BJ (cell line): ENCODE results near the gene XPO4. TPM values are rescaled to one million over a fixed set of nuclear protein-coding genes. Genes with fewer than 3 reads are reported as not detected.
"Not testable (repeated sequence)": the region's sequence is repeated elsewhere in the genome, so short reads cannot be mapped to it uniquely, and the experiment has no call there.

ENCODE experiments used
- CTCF ChIA-PET: fragments of 350-600 bp; formaldehyde crosslinking; extraction: SDS; loops from one replicate; lab custom pipeline; 2021; ENCODE audit warnings: antibody characterized with exemption, inconsistent platforms; lab: Yijun Ruan, JAX
- POLR2A ChIA-PET: fragments of 300-600 bp; sonication (Branson Sonifier 250); formaldehyde crosslinking; extraction: SDS; loops from one replicate; lab custom pipeline; 2021; ENCODE audit warnings: antibody characterized with exemption; lab: Charles Lee
- DNase-seq: peaks from one replicate; pipeline ENCODE4 v3.0.0-alpha.2; 2011; ENCODE audit warnings: low read depth
- H3K27me3 ChIP-seq: 2 replicates; pipeline ENCODE4 v1.6.0; 2011; ENCODE audit warnings: low read length; ENCODE audit not compliant: control insufficient read depth, insufficient read depth
- H3K36me3 ChIP-seq: 2 replicates; pipeline ENCODE4 v1.5.1; 2011; ENCODE audit warnings: low read length; ENCODE audit not compliant: control insufficient read depth, insufficient read depth
- H3K4me3 ChIP-seq: 2 replicates; pipeline ENCODE4 v1.5.1; 2011; ENCODE audit warnings: low read depth, mild to moderate bottlenecking, control low read depth, low read length
- polyA minus RNA-seq: library from RNA; depleted of rRNA, polyadenylated mRNA; stranded (reverse); fragments of >200 nt; gene quantifications from 2 replicates; pipeline ENCODE4 v1.2.3, GENCODE V29; 2011; rRNA and poly(A)+ RNA removed
- polyA plus RNA-seq: library from polyadenylated mRNA; depleted of rRNA; stranded (reverse); fragments of >200 nt; gene quantifications from 2 replicates; pipeline ENCODE4 v1.2.3, GENCODE V29; 2011; rRNA removed
- TF ChIP-seq, protein P1 (sequence below): IDR thresholded peaks from 2 replicates; pipeline ENCODE4 v1.5.1; 2011; ENCODE audit warnings: low read depth, mild to moderate bottlenecking, control low read depth, inconsistent platforms, low read length, moderate library complexity; ENCODE audit not compliant: insufficient read depth

XPO4 gene
- polyA plus RNA-seq (4.9 and 10.8 TPM in 2 replicates), polyA minus RNA-seq (10.2 and 10.8 TPM in 2 replicates)

DNA sequence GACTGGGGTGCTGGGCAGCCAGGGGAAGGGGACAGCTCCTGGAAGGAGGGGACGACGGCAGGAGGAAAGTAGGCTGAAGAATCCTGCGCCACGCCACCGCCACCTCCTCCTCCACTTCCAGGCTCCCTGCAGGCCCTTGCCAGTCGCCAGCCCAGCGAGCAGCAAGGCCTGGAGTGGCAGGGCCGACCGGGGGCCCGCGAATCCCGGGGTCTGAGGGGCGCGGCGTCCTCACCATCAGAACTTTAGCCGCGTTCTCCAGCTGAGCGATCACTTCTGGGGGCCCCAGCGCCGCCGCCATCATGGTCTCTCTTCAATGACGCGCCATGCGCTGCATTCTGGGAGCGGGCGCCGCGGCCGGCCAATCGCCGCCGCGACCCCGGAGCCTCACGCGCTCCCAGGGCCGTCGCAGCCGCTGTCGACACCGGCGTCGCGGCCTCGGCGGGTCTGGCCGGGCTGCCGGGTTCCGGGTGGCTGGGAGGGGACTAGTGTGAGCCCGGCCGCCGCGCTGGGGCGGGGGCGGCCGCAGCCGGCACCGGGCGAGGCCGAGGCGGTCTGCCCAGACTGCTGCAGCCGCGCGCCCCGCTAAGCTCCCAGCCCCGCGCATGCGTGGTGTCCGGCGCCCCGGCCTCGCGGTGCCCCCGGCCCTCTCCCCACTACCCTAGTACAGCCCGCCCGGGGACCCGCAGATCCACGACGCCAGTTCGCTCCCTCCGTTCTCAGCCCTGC, at the start of gene XPO4:
TSS of gene XPO4 (minus strand) at position 309 of the 726 bp plus-strand sequence. CDS start at position 301, 8 bp downstream.
- no peaks in the 10 kb centered on the region for H3K36me3 ChIP-seq
- CTCF ChIA-PET, result interaction anchor here (1.2 to 3.6 kb wide), 3 partner anchors 11 to 33 kb away, joined by 3 to 15 read pairs (median 7); no protein-coding TSS in a partner anchor
- peak; percentile 18 for DNase-seq
- H3K4me3 ChIP-seq, result peak within 1 kb of the TSS; percentile 84
- H3K27me3 ChIP-seq, result no peaks in the 10 kb centered on the region
- TF ChIP-seq, protein P1, sequence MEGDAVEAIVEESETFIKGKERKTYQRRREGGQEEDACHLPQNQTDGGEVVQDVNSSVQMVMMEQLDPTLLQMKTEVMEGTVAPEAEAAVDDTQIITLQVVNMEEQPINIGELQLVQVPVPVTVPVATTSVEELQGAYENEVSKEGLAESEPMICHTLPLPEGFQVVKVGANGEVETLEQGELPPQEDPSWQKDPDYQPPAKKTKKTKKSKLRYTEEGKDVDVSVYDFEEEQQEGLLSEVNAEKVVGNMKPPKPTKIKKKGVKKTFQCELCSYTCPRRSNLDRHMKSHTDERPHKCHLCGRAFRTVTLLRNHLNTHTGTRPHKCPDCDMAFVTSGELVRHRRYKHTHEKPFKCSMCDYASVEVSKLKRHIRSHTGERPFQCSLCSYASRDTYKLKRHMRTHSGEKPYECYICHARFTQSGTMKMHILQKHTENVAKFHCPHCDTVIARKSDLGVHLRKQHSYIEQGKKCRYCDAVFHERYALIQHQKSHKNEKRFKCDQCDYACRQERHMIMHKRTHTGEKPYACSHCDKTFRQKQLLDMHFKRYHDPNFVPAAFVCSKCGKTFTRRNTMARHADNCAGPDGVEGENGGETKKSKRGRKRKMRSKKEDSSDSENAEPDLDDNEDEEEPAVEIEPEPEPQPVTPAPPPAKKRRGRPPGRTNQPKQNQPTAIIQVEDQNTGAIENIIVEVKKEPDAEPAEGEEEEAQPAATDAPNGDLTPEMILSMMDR, result no peak
- POLR2A ChIA-PET, result interaction anchor here (0.6 to 0.7 kb wide), 2 partner anchors 17 to 301 kb away, joined by 4 read pairs; no protein-coding TSS in a partner anchor

DNA sequence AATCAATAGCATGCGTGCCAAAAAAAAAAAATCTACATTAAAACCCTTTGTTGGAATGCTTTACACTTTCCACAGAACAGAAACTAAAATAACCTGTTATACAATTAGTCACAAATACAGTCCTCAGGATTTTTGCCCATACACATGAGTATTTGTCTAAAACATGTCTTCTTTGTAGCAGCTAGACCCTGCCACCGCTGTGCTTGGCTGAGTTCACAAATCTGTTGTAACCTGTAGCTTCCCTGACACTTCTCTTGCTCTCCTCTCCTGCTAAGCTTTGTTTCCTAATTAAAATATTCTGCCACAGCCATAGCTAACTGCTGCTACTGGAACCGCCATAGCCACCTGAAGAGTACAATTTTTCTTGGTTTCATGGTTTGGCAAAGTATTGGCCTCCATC, 45.5 kb upstream of the XPO4 start:
- CTCF ChIA-PET, result interaction anchor here (0.5 kb wide), 1 partner anchor 26 kb away, joined by 3 read pairs; no protein-coding TSS in a partner anchor
- H3K36me3 ChIP-seq, POLR2A ChIA-PET, DNase-seq, H3K27me3 ChIP-seq, H3K4me3 ChIP-seq: not testable (repeated sequence)

DNA sequence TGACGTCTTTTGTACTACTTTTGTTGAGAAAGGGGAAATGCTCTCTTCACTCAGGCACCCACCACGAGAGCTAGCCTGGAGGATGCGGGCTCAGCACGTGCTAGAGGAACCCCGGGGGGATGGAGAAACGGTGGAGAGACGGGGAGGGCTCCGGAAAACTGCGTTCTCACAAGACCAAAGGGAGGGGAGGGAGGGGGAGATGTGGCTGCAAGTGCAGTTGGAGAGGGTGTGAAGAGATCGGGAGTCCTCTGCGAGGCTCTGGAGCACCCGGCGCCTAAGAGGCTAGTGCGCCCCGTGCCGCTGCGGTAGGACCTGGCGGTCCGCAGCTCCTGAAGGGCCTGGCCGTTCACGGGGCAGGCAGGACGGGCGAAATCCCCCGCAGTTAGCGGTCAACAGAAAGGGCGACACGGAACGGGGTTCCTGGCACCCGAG, 43.4 kb upstream of the XPO4 start:
- Histone ChIP-seq H3K4me3 (0 out of 2 replicates have a peak overlapping the region, but pooled peaks have one; percentile 7), H3K36me3 (no peaks in the 10 kb centered on the region), H3K27me3 (no peaks in the 10 kb centered on the region)
- TF ChIP-seq, protein P1, result no peak
- no peak for DNase-seq
- ChIA-PET POLR2A (no interaction called here), CTCF (interaction anchor here (0.6 to 1.4 kb wide), 3 partner anchors 132 to 534 kb away, joined by 3 read pairs; no protein-coding TSS in a partner anchor)

DNA sequence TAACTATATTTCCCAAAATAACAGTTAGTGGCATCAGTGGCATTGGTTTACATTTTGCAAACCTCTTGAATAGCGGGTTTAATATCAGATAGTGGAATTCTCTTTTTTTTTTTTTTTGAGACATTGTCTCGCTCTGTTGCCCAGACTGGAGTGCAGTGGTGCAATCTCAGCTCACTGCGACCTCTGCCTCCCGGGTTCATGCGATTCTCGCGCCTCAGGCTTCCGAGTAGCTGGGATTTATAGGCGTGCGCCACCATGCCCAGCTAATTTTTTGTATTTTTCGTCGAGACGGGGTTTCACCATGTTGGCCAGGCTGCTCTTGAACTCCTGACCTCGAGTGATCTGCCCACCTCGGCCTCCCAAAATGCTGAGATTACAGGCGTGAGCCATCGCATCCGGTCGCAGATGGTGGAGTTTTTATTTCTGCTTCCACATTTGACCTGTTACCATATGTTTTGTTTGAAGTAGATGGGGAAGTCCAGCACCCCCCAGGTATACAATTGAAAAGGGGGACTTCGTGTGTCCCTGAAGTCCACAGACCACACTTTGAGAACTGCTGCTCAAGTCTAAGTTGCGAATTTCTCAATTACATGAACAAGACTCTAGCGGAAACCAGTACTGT, 40.5 kb upstream of the XPO4 start:
- ChIA-PET CTCF (interaction anchor here (0.7 to 2.4 kb wide), 20 partner anchors 10 to 553 kb away, joined by 3 to 20 read pairs (median 3); partner anchors contain the start of genes MRPL57 and SKA3), POLR2A (no interaction called here)
- DNase-seq, result no peak
- H3K27me3 ChIP-seq, result no peaks in the 10 kb centered on the region; the same call in 1 of the 2 replicates
- TF ChIP-seq, protein P1, result no peak
- no peaks in the 10 kb centered on the region for H3K36me3 ChIP-seq
- no peak overlapping the region for H3K4me3 ChIP-seq

DNA sequence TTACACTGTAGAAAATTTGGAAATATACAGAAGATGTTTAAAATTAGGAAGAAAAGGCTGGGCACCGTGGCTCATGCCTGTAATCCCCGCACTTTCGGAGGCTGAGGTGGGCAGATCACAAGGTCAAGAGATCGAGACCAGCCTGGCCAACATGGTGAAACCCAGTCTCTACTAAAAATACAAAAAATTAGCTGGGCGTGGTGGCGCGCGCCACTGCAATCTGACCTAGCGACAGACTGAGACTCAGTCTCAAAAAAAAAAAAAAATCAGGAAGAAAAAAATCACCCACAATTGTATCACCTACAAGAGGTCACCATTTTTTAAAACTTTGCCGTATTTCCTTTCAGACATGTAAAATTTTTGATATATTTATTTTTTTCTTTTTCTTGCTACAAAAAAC, 38.0 kb upstream of the XPO4 start:
- POLR2A ChIA-PET, H3K36me3 ChIP-seq, H3K27me3 ChIP-seq, DNase-seq, H3K4me3 ChIP-seq: not testable (repeated sequence)
- CTCF ChIA-PET, result interaction anchor here (1.3 kb wide), 1 partner anchor 538 kb away, joined by 5 read pairs; no protein-coding TSS in a partner anchor

DNA sequence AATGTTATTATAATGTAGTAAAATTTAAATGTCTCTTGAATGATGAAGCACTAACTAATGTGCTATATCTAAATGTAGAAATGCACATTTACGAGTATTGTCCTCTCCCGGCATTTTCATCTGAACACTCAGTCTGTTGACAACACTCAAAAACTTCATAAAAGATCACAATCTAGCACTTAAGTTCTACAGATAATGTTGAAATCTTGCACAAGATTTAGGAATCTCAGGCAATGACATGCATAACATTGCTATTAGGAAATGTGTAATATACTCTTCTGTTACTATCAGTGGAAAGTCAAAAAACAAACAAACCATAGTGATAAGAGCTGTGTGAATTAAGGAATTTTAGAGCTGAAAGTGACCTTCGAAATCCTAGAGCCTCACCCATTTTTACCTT, 37.5 kb upstream of the XPO4 start:
- TF ChIP-seq, protein P1, result no peak
- DNase-seq, result peak; percentile 66
- Histone ChIP-seq H3K4me3 (no peak overlapping the region), H3K36me3 (no peaks in the 10 kb centered on the region), H3K27me3 (peaks cover 4% of the 10 kb centered on the region; the same call in 1 of the 2 replicates)
- ChIA-PET CTCF (interaction anchor here (1.3 to 3.6 kb wide), 2 partner anchors 15 to 538 kb away, joined by 5 to 16 read pairs; no protein-coding TSS in a partner anchor), POLR2A (no interaction called here)
